GM18868 (cell line): Measurements from ENCODE around the gene CMSS1.

Experiments
- ATAC-seq: cut with Tn5 transposase; IDR thresholded peaks from one replicate; pipeline ENCODE4 v1.9.1; 2021; ENCODE audit warnings: mild to moderate bottlenecking, moderate library complexity; ENCODE audit not compliant: unreplicated experiment

Gene CMSS1

DNA sequence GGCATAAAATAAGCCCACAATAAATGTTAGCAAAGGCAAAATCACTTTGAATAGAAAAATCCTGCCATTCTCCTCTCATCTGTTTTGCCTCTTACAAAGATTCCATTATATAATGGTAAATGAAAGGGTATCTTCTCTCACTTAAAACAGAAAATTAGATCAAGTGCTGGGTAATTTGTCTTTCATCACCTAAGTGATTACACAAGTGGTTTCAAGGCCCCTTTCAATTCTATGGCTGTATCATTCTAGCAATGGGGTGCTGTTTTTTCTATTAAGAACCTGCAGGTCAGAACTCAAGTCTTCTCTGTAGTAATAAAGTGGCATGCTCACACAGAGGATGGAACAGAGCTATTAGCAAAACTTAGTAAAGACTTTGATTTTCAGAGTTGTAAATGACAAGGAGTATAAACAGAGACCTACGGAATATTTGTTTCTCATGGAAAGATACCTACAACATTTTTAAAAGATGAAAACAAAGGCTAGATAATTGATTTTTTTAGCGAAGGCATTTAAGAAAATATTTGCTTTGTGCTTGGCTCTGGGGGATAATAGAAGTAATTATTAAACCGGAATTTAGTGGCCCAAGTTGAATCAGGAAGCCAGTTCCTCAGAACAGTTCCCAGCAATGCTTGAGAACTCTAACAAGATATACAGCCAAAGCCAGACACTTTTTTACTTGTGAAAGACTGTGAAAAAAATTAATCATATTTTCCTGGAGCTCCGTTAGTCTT, 137.4 kb downstream of the CMSS1 start:
- no peak for ATAC-seq

- ATAC-seq: no peak
These were observed 138.3 kb downstream of the CMSS1 start for GRCh38 chr3:99955773-99956562.

DNA sequence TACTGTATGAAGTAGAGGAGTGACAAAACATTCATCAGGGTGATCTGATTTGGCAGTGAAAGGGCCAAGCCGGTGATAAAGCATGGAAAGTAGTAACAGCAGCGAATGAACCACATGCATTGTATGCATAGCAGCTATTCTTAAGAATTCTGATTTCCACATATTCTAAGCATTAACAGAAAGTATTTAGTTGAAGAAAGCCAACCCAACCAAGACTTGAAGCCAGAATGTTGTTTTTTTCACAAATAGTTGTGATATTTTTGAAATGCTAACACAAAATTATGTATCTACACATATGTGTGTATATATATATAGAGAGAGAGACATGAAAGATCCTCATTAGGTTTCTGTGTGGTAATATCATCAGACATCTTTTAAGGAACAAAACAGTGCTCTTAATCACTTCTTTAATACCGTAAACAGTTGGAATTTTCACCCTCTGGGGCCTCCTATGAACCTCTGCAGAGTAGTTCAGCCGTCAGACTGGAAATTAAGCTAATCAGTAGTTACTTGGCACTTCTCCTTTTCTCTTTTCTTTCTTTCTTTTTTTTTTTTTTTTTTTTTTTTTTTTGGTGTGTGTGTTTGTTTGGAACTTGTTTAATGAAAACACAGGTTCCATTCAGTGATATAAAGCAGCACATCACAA, 139.6 kb downstream of the CMSS1 start:
- ATAC-seq: no peak

- no peak for ATAC-seq
These were observed 140.7 kb downstream of the CMSS1 start for GRCh38 chr3:99958222-99958912.

- no peak for ATAC-seq
These were observed 142.6 kb downstream of the CMSS1 start for GRCh38 chr3:99960123-99960878.

- ATAC-seq: no peak
These were observed 143.3 kb downstream of the CMSS1 start for GRCh38 chr3:99960941-99961340.

- ATAC-seq: no peak
These were observed 144.3 kb downstream of the CMSS1 start for GRCh38 chr3:99961756-99962515.

DNA sequence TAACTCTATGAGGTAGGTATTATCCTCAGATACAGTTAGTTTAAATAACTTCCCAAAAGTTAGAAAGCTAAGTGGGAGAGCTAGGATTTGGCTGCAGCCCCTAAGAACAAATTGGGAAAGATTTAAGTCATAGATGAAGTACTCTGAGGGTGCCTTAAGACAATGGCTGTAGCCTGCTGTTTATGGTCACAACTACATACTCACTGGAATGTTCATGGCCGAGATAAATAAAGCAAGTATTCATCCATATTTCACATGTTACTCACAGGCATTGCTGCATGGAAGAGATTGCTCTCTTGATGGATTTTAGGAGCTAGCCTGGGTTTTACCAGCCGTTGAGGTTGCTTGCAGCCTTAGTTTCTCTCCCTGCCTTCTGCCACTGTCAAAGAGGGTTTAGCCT, 145.0 kb downstream of the CMSS1 start:
- ATAC-seq: no peak

DNA sequence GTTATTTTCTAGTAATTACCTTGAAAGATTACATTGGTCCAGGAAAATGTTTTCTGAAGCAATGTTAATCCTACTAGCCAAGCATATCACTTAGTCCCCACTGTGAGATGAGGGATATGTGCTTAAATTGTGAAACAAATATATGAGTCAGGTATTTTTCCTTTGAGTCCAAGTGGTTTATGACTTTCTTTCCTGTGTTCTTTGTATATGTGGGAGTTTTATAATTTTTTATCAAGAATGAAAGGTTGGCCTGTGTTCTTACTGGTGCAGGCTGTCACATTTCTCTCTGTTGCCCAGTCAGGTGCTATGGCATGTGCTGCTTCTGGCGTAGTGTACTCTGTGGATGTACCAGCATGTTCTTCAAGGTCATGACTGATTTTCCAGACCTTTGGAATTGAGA, 147.4 kb downstream of the CMSS1 start:
- no peak for ATAC-seq

DNA sequence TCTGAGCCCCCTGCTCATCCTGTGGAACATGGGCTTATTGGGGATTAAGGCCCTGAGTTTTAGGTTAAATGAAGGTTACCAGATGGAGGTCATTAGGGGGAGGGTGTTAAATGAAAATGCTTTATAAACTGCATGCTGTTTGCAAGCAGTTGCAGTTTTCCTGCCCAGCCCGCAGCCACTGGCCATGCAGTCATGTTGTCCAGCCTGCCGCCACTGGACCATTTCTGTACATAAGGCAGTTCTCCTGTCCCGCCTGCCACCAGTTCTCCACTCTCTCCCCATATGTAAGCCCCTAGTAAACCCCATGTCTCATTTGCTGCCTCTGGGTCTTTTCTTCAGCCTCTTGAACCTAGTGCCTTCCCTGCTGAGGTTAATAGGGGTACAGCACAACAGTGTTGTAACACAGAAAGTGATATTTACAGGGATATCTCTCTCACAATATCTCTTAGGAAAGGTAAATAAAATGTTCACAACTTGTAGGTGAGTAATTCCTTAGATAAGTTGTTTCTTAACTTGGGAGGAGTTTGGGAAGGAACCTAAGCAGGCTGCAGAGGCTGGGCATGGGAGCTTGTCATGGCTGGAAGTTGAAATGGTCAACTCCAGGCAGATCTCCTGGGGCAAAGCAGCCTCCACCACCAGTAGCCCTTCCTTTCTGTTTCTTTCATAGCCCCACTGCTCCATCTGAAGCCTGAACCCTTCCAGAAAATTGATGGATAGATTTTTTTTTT, 148.2 kb downstream of the CMSS1 start:
- no peak for ATAC-seq

DNA sequence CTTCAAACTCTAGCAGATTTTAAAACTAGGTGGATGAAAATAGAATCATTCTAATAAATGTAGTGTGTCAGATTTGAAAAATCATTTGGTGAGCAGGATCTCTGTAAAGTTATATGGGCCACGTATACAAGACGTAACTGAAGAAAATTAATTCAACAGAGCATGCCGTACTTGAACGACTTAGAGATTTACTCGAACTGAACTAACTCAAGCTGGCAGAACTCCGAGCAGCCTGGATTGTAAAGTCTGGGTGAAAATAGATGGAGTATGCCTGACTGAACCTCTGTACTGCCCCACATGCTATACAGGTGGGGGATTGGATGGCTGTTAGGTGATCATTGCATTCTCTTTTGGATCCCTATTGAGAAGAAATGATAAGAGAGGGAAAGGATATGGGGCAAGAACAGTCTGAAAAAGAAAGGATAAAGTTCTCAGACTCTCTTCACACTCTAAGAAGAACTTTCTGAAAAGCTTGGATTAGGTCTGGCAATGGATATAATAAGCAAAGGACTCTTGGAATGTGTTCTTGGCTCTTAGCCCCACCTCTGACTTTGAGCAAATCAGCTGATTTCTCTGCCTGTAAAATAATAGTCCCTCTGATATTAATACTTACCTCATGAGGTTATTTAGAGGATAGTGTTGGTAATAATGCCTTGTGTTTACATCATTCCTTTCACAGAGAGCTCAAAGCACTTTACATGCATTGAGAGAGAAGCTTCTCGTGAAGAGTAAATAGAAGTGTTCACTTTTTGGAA, 149.2 kb downstream of the CMSS1 start:
- ATAC-seq: no peak

DNA sequence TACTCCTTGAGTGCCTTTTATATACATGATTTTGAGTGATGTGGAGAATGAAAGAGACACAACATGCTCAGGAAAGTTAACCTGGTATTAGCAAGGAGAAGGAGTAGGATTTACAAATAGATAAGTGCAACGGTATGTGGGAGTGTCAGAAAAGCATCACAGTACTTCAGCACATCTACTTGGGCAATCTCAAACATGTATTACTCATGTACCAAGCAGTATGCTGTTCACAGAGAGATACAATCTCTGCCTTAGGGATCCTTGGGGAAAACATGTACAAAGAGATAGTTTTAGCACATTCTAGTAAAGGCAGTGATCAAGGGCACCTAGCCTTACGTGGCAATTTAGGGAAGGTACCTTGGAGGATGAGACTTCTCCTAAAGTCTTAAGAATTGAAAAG, 150.1 kb downstream of the CMSS1 start:
- no peak for ATAC-seq

DNA sequence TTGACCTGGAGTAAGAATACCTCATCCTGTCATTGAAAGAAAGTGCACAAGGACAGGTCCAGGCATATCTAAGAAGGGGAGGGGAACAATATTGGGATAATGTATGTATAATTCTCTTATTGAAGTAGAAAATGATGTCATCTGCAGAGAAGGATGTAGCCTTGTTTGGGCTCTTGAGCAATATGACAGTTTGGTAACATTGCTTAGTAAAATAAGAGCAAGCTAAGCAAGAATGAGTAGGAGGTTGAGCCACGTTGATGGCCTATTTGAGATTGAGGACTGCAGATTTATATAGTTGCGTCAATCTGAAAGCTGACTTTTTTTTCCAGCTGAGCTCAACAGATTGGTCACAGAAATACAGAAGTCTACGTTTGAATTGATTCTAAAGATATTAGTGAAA, 151.5 kb downstream of the CMSS1 start:
- no peak for ATAC-seq

DNA sequence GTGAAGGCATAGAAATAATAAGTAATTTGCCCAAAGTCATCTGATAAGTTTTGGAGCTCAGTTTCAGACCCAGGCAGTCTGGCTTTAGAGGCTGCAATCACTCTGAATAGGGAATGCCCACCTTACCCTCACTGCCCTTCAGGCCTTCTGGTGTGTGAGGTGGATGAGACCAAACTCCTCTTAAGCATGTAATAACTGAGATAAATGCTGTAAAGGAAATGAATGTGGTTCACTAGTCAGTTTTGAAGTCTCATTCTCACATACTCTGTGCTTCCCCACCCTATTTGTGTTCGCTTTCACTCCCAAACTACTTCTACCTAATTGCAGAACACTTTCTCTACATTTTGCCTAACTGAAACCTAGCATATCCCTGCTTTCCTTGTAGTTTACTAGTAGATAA, 152.5 kb downstream of the CMSS1 start:
- ATAC-seq: peak; percentile 99

- no peak for ATAC-seq
These were observed 154.1 kb downstream of the CMSS1 start for GRCh38 chr3:99971761-99972160.

DNA sequence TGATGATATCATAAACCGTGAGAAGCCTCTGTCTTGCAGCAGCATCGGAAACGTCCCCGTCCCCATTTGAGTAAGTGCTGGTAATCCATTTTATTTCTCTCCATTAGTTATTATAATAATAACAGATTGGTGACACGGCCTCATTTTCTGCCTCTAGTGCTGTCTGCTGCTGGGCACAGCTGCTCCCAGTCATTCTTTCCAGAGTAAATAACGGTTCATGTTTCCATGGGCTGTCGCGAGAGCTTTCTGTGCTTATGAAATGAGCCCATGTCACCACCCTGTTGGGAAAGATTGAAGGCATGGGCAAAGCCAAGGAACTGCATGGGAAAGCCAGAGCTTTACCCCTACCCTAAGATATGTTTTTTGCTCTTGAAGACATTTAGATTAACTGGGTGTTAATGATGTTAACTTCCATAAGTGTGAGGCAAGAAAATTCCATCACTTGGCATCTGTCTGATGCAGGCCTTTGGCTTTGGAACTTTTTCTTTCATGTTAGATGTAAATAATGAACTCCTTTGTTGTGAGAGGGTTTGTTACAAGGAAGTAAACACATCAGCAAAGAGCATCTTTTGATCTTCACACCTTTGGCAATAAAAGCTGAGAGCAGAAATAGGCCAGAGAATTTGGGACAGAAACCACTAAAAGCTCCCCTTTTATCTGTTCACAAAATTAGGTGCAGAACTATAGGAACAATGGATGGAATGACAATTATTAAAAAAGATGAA, 154.9 kb downstream of the CMSS1 start:
- ATAC-seq: no peak

DNA sequence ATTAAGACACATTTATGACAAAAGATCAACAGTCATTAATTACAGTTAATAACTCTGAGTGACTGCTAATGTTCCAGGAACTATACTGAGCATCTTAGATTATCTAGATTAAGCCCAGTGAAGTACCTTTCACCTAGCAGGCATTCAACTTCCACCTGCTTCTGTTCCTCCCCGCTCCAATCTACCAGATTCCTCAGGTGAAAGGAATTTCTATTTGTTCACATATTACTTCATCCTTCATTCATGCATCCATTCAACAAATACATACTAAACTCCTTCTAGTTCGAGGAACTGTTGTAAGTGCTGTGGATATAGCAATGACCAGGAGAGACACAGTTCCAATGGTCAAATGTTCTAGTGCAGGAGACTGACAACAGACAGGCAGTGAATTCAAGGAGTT, 157.3 kb downstream of the CMSS1 start:
- ATAC-seq: no peak

- ATAC-seq: no peak
These were observed 158.9 kb downstream of the CMSS1 start for GRCh38 chr3:99976584-99976983.
